ENCODE measurements around the gene CYP2A6.
"Not testable (repeated sequence)": the region's sequence is repeated elsewhere in the genome, so short reads cannot be mapped to it uniquely, and the experiment has no call there.

Gene CYP2A6

DNA sequence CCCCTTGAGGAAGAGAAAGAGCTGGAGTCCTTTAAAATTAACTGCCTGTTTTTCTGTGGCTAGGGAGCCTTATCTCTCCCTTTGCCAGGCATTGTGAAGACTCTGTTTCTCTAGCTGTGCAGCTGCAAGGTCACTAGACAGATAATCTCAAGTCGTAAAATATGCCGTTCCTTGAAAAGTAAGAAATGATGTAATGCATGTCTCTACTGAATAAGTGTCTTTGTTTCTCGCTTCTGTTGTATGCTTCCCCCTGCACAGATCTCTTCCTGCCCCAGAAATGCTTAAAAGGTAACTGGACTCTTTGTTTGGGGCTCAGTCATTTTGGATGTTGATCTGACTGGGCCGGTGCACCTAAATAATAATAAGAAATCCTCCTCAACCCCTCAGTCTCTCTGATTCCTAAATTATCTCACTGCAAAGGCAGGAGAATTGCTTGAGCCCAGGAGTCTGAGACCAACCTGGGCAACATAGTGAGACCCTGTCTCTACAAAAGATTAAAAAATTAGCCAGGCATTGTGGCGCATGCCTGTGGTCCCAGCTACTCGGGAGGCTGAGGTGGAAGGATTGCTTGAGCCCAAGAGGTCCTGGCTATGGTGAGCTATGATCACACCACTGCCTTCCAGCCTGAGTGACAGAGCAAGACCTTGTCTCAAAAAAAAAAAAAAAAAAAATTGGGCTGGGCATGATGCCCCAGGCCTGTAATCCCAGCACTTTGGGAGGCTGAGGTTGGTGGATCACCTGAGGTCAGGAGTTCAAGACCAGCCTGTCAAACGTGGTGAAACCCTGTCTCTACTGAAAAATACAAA lies 16.3 kb downstream of the CYP2A6 start:
- H3K4me3 Mint-ChIP-seq; H3K27me3 Mint-ChIP-seq; H3K9me3 Mint-ChIP-seq; H3K36me3 Mint-ChIP-seq; H3K4me1 Mint-ChIP-seq; DNase-seq (ENCODE audit: low spot score in 2 of 2); ATAC-seq (ENCODE audit: low read depth): not testable (repeated sequence)
- H3K27ac Mint-ChIP-seq: peak overlapping the region; percentile 38

DNA sequence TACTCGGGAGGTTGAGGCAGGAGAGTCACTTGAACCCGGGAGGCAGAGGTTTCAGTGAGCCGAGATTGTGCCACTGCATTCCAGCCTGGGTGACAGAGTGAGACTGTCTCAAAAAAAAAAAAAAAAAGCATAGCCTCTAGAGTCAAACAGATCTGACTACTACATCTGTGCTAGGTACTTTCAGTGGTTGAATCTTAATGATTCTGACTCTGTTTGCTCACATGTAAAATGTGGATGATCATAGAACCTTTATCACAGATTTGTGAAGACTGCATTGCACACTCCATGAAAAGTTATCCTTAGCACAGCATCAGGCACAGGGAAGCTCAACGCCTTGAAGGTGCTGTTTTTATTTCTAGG lies 17.8 kb downstream of the CYP2A6 start:
- H3K27me3 Mint-ChIP-seq; H3K27ac Mint-ChIP-seq; DNase-seq (ENCODE audit: low spot score in 2 of 2); H3K4me3 Mint-ChIP-seq; H3K9me3 Mint-ChIP-seq; H3K4me1 Mint-ChIP-seq; ATAC-seq (ENCODE audit: low read depth): not testable (repeated sequence)
- H3K36me3 Mint-ChIP-seq: peaks cover 15% of the 10 kb centered on the region

DNA sequence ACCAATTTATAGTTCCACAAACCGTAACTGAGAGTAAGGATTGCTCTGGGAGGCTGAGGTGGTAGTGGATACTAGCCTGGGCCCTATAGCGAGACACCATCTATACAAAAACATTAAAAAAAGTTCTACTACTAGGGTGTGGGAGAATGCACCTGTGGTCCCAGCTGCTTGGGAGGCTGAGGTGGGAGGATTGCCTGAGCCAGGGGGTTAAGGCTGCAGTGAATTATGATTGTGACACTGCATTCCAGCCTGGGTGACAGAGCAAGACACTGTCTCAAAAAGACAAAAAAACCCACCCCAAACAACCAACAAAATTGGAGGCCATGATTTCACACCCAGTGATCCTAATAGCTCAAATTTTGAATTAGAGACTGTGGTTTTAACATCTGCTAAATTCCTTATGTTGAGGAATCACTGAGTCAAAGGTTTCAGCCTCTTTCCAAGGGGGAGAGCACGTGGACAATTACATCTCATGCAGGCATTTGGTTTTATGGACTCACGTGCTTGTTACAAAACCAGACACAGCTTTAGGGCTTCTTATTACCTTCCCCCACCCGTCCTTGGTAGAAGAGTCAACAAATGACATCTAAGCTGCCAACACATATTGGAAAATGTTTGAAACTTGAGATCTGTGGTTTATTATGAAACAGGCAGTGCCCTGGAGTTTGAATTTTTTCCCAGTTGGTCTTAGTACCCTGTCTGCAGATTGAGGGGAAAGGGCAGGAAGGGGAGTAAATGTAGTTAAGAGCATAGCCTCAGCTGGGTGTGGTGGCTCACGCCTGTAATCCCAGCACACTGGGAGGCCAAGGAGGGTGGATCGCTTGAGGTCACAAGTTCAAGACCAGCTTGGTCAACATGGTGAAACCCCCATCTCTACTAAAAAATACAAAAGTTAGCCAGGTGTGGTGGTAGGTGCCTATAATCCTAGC lies 18.5 kb downstream of the CYP2A6 start:
- Mint-ChIP-seq H3K9me3 (peaks cover 1% of the 10 kb centered on the region), H3K36me3 (peaks cover 21% of the 10 kb centered on the region), H3K4me1 (no peaks in the 10 kb centered on the region), H3K27ac (no peak overlapping the region), H3K27me3 (no peaks in the 10 kb centered on the region), H3K4me3 (no peak overlapping the region)
- no peak for ATAC-seq (ENCODE audit: low read depth)
- DNase-seq (ENCODE audit: low spot score in 2 of 2): no peak

DNA sequence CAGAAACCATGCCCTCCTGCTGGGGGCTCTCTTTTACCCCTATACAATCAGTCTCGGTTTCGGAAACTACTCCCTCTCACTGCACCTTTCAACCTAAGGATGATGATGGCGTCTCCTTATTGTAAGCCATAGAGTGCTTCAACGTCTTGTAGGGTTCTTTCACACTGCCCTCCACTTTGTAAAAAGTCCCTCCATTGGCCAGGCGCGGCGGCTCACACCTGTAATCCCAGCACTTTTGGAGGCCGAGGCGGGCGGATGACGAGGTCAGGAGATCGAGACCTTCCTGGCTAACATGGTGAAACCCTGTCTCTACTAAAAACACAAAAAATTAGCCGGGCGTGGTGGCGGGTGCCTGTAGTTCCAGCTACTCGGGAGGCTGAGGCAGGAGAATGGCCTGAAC lies 19.5 kb downstream of the CYP2A6 start:
- not testable (repeated sequence) for H3K9me3 Mint-ChIP-seq; ATAC-seq (ENCODE audit: low read depth); H3K27me3 Mint-ChIP-seq; H3K4me3 Mint-ChIP-seq; H3K4me1 Mint-ChIP-seq; H3K27ac Mint-ChIP-seq; DNase-seq (ENCODE audit: low spot score in 2 of 2)
- H3K36me3 Mint-ChIP-seq: peaks cover 24% of the 10 kb centered on the region

DNA sequence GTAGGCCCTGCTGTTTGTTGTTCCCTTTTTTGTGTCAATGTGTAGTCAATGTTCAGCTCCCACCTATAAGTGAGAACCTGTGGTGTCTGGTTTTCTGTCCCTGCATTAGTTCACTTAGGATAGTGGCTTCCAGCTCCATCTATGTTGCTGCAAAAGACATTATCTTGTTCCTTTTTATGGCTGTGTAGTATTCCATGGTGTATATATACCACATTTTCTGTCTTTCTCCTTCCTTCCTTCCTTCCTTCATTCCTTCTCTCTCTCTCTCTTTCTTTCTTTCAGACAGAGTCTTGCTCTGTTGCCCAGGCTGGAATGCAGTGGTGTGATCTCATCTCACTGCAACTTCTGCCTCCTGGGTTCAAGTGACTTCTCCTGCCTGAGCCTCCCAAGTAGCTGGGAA lies 21.0 kb downstream of the CYP2A6 start:
- no peak for ATAC-seq (ENCODE audit: low read depth)
- peaks cover 3% of the 10 kb centered on the region for H3K4me1 Mint-ChIP-seq
- peaks cover 24% of the 10 kb centered on the region for H3K36me3 Mint-ChIP-seq
- no peak for DNase-seq (ENCODE audit: low spot score in 2 of 2)
- H3K9me3 Mint-ChIP-seq: peaks cover 1% of the 10 kb centered on the region
- H3K4me3 Mint-ChIP-seq: no peak overlapping the region
- no peak overlapping the region for H3K27ac Mint-ChIP-seq
- no peaks in the 10 kb centered on the region for H3K27me3 Mint-ChIP-seq

DNA sequence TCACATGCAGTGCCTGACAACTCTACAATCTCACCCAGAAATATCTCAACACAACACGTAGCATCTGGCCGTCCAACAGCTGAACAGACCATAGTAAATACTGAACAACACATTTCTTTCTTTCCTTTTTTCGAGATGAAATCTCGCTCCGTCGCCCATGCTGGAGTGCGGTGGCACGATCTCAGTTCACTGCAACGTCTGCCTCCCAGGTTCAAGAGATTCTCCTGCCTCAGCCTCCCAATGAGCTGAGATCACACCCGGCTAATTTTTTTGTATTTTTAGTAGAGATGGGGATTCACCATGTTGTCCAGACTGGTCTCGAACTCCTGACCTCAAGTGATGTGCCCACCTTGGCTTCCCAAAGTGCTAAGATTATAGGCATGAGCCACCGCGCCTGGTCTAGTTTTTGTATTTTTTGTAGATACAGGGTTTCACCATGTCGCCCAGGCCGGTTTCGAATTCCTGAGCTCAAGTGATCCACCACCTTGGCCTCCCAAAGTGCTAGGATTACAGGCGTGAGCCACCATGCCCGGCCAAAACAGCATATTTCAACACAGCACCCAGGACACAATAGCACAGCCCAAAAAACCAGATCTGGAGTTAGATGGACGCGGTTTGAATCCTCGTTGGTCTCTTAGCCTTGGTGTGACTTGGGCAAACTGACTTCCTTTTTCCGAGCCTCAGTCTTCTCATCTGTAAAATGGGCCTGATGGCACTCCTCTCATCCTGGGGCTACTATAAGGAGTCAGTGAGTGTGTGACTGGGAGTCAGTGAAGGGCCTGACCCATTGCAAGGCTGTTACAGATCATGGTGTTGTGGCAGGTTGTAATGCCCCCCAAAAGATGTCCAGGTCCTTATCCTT lies 22.6 kb downstream of the CYP2A6 start:
- Mint-ChIP-seq H3K4me3 (no peak overlapping the region), H3K36me3 (peaks cover 24% of the 10 kb centered on the region), H3K27ac (no peak overlapping the region), H3K4me1 (peaks cover 11% of the 10 kb centered on the region), H3K27me3 (no peaks in the 10 kb centered on the region), H3K9me3 (peaks cover 1% of the 10 kb centered on the region)
- ATAC-seq (ENCODE audit: low read depth): no peak
- no peak for DNase-seq (ENCODE audit: low spot score in 2 of 2)

DNA sequence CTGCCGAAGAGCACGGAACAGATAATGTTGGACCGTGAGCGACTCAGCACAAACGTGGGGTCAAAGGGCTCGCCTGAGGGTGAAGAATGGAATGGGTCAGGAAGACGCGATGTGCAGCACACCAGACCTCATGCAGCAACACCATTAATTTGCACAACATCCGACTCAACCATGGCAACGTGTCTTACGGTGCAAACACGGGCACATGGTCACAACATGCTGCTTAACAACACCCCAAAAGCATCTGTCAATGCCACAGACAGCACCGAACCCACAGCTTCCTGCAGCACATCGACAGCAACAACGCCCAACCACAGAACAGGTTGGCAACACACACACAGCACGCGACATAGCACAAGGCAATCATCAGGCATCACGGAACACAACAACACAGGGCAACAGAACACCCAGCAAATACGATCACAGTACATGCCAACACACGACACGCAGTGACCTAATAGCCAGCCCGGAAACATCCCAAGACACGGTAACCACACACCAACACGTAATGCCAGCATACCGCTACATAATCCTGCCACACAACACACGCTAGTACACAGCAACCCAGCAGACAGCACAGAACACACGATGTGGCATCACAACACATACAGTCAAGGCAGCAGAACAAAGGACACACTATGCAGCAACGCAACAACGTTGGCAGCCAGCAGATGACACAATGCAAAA lies 23.4 kb downstream of the CYP2A6 start:
- peaks cover 16% of the 10 kb centered on the region for H3K4me1 Mint-ChIP-seq
- not testable (repeated sequence) for H3K4me3 Mint-ChIP-seq; H3K27ac Mint-ChIP-seq; H3K27me3 Mint-ChIP-seq; H3K9me3 Mint-ChIP-seq; DNase-seq (ENCODE audit: low spot score in 2 of 2); ATAC-seq (ENCODE audit: low read depth)
- peaks cover 24% of the 10 kb centered on the region for H3K36me3 Mint-ChIP-seq

DNA sequence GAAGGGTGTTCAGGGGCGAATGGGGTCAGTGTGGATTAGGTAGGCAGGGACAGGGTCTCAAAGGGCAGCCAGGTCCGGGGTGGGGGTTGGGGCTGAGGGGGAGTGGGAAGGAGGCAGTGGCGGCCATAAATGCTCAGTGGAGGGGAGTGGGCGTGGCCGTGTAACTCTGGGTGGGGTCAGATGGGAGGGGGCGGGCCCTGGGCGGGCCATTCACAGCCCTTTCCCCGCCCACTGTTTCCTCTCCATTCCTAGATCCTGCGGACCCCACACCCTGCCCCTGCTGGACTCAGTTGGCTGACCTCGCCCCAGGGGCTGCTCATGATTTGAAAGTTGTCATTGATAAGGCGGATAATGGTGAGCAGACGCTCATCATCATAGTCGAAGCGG lies 23.9 kb downstream of the CYP2A6 start:
- H3K9me3 Mint-ChIP-seq; H3K27ac Mint-ChIP-seq; H3K27me3 Mint-ChIP-seq; DNase-seq (ENCODE audit: low spot score in 2 of 2); H3K4me3 Mint-ChIP-seq; ATAC-seq (ENCODE audit: low read depth): not testable (repeated sequence)
- Mint-ChIP-seq H3K4me1 (peaks cover 16% of the 10 kb centered on the region), H3K36me3 (peaks cover 24% of the 10 kb centered on the region)

DNA sequence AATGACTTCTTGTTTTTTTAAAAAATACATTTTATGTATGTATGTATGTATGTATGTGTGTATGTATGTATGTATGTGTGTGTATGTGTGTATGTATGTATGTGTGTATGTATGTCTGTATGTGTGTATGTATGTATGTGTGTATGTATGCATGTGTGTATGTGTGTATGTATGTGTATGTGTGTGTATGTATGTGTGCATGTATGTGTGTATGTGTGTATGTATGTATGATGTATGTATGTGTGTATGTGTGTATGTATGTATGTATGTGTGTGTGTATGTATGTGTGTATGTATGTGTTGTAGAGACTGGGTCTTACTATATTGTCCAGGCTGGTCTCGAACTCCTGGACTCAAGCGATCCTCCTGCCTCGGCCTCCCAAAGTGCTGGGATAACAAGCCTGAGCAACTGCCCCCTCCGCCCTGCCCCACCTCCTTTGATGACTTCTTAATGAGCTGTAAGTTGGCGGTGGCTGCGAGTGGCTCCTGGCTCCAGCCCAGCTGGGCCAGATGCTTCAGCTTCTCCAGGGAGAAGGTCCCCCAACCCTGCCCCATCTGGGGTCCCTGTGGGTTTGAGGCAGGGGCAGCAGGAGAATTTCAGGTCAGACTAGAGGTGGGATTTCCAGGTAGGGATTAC lies 24.7 kb downstream of the CYP2A6 start:
- H3K4me3 Mint-ChIP-seq; DNase-seq (ENCODE audit: low spot score in 2 of 2); H3K27ac Mint-ChIP-seq; H3K27me3 Mint-ChIP-seq; ATAC-seq (ENCODE audit: low read depth); H3K9me3 Mint-ChIP-seq: not testable (repeated sequence)
- Mint-ChIP-seq H3K36me3 (peaks cover 22% of the 10 kb centered on the region), H3K4me1 (peaks cover 16% of the 10 kb centered on the region)

DNA sequence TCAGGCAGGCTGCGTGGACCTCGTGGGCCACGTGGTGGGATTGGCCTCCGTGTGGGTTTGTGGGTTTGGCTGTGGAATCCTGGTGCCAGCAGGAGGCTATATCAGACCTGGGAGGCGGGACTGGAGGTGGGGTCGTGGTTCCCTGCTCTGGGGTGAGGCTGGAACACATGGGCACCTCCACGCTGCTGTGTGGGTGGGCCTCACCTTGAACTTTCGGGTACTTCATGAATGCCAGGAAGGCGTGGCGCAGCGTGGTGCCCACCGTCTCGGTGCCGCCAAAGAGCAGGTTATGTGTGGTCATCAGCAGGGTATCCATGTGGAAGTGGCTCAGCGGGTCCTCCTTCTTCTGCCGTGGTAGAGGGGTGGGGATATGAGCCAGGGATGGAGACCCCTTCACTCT lies 25.3 kb downstream of the CYP2A6 start:
- H3K27me3 Mint-ChIP-seq; H3K27ac Mint-ChIP-seq; H3K9me3 Mint-ChIP-seq; ATAC-seq (ENCODE audit: low read depth); H3K4me3 Mint-ChIP-seq; DNase-seq (ENCODE audit: low spot score in 2 of 2): not testable (repeated sequence)
- H3K4me1 Mint-ChIP-seq: peaks cover 16% of the 10 kb centered on the region
- H3K36me3 Mint-ChIP-seq: peaks cover 21% of the 10 kb centered on the region

DNA sequence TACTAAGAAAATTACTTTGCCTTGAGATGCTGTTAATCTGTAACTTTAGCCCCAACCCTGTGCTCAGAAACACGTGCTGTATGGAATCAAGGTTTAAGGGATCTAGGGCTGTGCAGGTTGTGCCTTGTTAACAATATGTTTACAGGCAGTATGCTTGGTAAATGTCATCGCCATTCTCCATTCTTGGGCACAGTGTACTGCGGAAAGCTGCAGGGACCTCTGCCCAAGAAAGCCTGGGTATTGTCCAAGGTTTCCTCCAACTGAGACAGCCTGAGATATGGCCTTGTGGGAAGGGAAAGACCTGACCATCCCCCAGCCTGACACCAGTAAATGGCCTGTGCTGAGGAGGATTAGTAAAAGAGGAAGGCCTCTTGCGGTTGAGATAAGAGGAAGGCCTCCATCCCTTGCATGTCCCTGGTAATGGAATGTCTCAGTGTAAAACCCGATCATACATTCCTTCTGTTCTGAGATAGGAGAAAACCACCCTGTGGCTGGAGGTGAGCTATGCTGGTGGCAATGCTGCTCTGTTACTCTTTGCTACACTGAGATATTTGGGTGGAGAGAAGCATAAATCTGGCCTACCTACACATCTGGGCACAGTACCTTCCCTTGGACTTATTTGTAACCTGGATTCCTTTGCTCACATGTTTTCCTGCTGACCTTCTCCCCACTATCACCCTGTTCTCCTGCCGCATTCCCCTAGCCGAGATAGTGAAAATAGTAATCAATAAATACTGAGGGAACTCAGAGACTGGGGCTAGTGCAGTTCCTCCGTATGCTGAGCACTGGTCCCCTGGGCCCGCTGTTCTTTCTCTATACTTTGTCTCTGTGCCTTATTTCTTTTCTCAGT lies 27.3 kb downstream of the CYP2A6 start:
- H3K27ac Mint-ChIP-seq; DNase-seq (ENCODE audit: low spot score in 2 of 2); H3K4me3 Mint-ChIP-seq; H3K9me3 Mint-ChIP-seq; H3K27me3 Mint-ChIP-seq; ATAC-seq (ENCODE audit: low read depth): not testable (repeated sequence)
- peaks cover 11% of the 10 kb centered on the region for H3K36me3 Mint-ChIP-seq
- peaks cover 29% of the 10 kb centered on the region for H3K4me1 Mint-ChIP-seq

DNA sequence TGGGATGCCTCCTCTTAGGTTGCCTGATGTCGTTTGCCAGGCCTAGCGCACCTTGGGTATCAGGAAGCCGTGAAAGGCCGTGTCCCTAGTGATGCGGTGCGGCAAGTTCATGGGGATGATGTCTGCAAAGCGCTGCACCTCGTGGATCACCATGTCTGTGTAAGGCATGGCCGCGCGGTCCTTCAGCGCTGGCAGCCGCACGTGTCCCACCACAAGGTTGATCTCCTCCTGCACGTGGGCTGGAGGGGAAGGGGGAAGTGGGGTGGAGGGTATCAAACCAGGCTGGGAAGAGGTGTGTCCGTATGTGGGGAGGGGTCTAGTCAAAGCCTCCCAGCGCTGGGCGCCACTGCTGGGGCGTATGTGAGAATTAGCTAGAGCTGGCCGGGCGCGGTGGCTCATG lies 28.1 kb downstream of the CYP2A6 start:
- no peak for ATAC-seq (ENCODE audit: low read depth)
- no peak for DNase-seq (ENCODE audit: low spot score in 2 of 2)
- Mint-ChIP-seq H3K9me3 (no peaks in the 10 kb centered on the region), H3K27ac (no peak overlapping the region), H3K36me3 (peaks cover 7% of the 10 kb centered on the region), H3K27me3 (no peaks in the 10 kb centered on the region), H3K4me1 (peaks cover 32% of the 10 kb centered on the region), H3K4me3 (no peak overlapping the region)
